ENCODE data around the gene TM9SF4. TPM values are rescaled to one million over a fixed set of nuclear protein-coding genes. Genes with fewer than 3 reads are reported as not detected.

Gene TM9SF4
- total RNA-seq, 6 donors from 2014 or later, result 26.7 to 48.0 (median 37.1) TPM

- H3K36me3 ChIP-seq, result peaks cover 0 to 10% (median 0%) of the 10 kb centered on the region in 4 donors
- H3K27me3 ChIP-seq, result no peaks in the 10 kb centered on the region
- ATAC-seq (ENCODE audit: low FRiP score in 2 of 2) (no peak), DNase-seq (no peak)
- H3K27ac ChIP-seq, result no peak overlapping the region
- H3K4me3 ChIP-seq, result no peak overlapping the region
- no peaks in the 10 kb centered on the region for H3K9me3 ChIP-seq
- TF ChIP-seq, protein P1, sequence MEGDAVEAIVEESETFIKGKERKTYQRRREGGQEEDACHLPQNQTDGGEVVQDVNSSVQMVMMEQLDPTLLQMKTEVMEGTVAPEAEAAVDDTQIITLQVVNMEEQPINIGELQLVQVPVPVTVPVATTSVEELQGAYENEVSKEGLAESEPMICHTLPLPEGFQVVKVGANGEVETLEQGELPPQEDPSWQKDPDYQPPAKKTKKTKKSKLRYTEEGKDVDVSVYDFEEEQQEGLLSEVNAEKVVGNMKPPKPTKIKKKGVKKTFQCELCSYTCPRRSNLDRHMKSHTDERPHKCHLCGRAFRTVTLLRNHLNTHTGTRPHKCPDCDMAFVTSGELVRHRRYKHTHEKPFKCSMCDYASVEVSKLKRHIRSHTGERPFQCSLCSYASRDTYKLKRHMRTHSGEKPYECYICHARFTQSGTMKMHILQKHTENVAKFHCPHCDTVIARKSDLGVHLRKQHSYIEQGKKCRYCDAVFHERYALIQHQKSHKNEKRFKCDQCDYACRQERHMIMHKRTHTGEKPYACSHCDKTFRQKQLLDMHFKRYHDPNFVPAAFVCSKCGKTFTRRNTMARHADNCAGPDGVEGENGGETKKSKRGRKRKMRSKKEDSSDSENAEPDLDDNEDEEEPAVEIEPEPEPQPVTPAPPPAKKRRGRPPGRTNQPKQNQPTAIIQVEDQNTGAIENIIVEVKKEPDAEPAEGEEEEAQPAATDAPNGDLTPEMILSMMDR (IDR thresholded peaks at IDR 0.05), result no peak
- TF ChIP-seq POLR2A (IDR thresholded peaks at IDR 0.05) (no peak), POLR2AphosphoS5 (IDR thresholded peaks at IDR 0.05) (no peak), EP300 (IDR thresholded peaks at IDR 0.05) (no peak)
- 79 to 90% methylated on average over 2 of the region's 2 CpGs for WGBS, 2 donors
- peaks cover 0 to 4% (median 0%) of the 10 kb centered on the region in 4 donors for H3K4me1 ChIP-seq
These were observed 18.7 kb downstream of the TM9SF4 start for GRCh38 chr20:32128167-32128566.

GRCh38 chr20:32129863-32130262, 20.3 kb downstream of the TM9SF4 start:
- ATAC-seq (ENCODE audit: low FRiP score in 2 of 2), result no peak
- peaks cover 0 to 4% (median 0%) of the 10 kb centered on the region in 4 donors for H3K4me1 ChIP-seq
- 96 to 99% methylated on average over 5 of the region's 5 CpGs for WGBS, 2 donors
- H3K9me3 ChIP-seq, result no peaks in the 10 kb centered on the region
- no peak overlapping the region for H3K4me3 ChIP-seq
- TF ChIP-seq, protein P1 (IDR thresholded peaks at IDR 0.05), result no peak
- TF ChIP-seq POLR2A (IDR thresholded peaks at IDR 0.05), result no peak
- H3K27ac ChIP-seq, result no peak overlapping the region
- DNase-seq, result no peak
- H3K36me3 ChIP-seq, result peaks cover 0 to 21% (median 6%) of the 10 kb centered on the region in 4 donors
- no peaks in the 10 kb centered on the region for H3K27me3 ChIP-seq

DNA sequence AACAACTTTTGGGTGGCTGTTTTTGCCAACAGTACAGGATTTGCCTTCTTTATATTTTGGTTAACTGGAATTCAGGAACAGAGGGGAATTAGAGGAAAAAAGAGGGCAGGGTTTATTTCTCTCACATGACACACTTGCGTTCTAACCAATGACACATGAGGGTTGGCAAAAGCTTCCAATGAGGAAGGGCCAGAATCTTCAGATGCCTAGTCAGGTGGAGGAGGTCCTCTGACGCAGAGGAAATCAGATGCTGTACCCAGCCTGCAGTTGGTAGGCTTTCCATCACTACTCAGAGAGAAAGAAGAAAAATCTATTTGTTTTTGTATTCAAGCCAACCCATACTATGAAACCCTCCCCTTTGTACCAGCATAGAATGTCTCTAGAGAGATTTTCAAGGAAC, 20.8 kb downstream of the TM9SF4 start:
- no peak for ATAC-seq (ENCODE audit: low FRiP score in 2 of 2)
- Histone ChIP-seq H3K36me3 (peaks cover 0 to 18% (median 6%) of the 10 kb centered on the region in 4 donors), H3K27me3 (no peaks in the 10 kb centered on the region), H3K27ac (no peak overlapping the region), H3K9me3 (no peaks in the 10 kb centered on the region), H3K4me1 (peaks cover 0 to 4% (median 0%) of the 10 kb centered on the region in 4 donors), H3K4me3 (no peak overlapping the region)
- TF ChIP-seq EP300 (IDR thresholded peaks at IDR 0.05) (no peak), POLR2AphosphoS5 (IDR thresholded peaks at IDR 0.05) (no peak), POLR2A (IDR thresholded peaks at IDR 0.05) (no peak)
- TF ChIP-seq, protein P1 (IDR thresholded peaks at IDR 0.05), result no peak
- 47 to 100% methylated on average over 2 of the region's 2 CpGs for WGBS, 2 donors
- DNase-seq, result no peak

DNA sequence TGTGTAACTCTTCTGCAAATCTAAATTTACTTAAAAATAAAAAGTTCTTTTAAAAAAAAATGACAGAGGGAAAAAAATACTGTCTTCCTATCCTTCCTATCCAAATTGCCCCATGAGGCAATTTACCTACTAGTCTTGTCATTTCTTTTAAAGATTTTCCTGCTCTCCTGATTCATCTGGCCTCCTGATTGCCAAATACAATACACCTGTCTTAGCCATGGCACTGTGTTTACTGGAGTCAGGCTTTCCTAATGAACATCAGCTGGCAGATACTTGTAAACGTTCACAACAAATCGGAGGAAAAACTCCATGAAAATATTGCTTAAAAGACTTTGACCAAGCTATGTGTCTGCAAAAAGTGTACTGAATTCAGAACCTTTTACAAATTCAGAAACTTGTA, 21.5 kb downstream of the TM9SF4 start:
- DNase-seq (no peak), ATAC-seq (ENCODE audit: low FRiP score in 2 of 2) (no peak)
- H3K27ac ChIP-seq, result no peak overlapping the region
- H3K4me3 ChIP-seq, result no peak overlapping the region
- no peak for TF ChIP-seq EP300 (IDR thresholded peaks at IDR 0.05)
- TF ChIP-seq POLR2A (IDR thresholded peaks at IDR 0.05), result no peak
- TF ChIP-seq, protein P1 (IDR thresholded peaks at IDR 0.05), result no peak
- no peak for TF ChIP-seq POLR2AphosphoS5 (IDR thresholded peaks at IDR 0.05)
- H3K9me3 ChIP-seq, result no peaks in the 10 kb centered on the region
- H3K4me1 ChIP-seq, result peaks cover 0 to 4% (median 0%) of the 10 kb centered on the region in 4 donors
- H3K27me3 ChIP-seq, result no peaks in the 10 kb centered on the region
- peaks cover 0 to 21% (median 6%) of the 10 kb centered on the region in 4 donors for H3K36me3 ChIP-seq
- 34 to 97% methylated on average over 2 of the region's 2 CpGs for WGBS, 2 donors

DNA sequence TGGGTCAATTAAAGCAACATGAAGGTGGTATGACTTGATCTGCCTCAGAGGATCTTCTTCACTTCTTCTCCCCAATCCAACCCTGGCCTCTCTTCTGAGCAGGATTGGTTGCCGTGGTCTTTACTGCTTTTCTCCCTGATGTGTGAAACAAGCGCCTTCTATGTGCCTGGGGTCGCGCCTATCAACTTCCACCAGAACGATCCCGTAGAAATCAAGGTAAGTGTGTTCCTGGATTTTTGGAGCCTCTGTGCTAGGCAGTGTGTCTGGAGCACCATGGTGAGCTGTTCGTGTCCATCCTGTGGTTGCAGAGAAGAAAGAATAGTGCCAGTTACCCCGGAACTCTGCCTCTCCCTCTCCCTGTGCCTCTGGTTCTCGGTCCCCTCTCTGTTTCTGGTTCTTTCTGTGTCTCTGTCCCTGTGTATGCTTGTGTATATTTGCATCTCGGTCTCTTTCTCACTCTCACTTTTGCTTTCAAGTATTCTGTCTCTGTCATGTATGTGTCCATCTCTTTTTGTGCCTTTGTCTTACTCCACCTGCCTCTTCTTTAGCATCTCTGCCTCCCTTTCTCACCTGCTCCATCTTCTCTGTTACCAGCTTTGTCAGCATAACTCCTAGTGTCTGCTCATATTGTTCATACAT, 23.5 kb downstream of the TM9SF4 start:
- WGBS, 2 donors, result 92 to 93% methylated on average over 10 of the region's 10 CpGs
- no peak for DNase-seq
- H3K4me1 ChIP-seq, result peaks cover 0 to 3% (median 0%) of the 10 kb centered on the region in 4 donors
- peaks cover 8 to 41% (median 25%) of the 10 kb centered on the region in 4 donors for H3K36me3 ChIP-seq
- TF ChIP-seq POLR2A (IDR thresholded peaks at IDR 0.05) (no peak), POLR2AphosphoS5 (IDR thresholded peaks at IDR 0.05) (no peak), EP300 (IDR thresholded peaks at IDR 0.05) (no peak)
- TF ChIP-seq, protein P1 (IDR thresholded peaks at IDR 0.05), result no peak
- H3K9me3 ChIP-seq, result no peaks in the 10 kb centered on the region
- H3K27ac ChIP-seq, result no peak overlapping the region
- ATAC-seq (ENCODE audit: low FRiP score in 2 of 2), result no peak
- H3K4me3 ChIP-seq, result no peak overlapping the region
- H3K27me3 ChIP-seq, result no peaks in the 10 kb centered on the region

Data from upper lobe of left lung (tissue), 6 donors.